ENCODE results near the gene GOSR1.
"Not testable (repeated sequence)": the region's sequence is repeated elsewhere in the genome, so short reads cannot be mapped to it uniquely, and the experiment has no call there.

GOSR1 gene

DNA sequence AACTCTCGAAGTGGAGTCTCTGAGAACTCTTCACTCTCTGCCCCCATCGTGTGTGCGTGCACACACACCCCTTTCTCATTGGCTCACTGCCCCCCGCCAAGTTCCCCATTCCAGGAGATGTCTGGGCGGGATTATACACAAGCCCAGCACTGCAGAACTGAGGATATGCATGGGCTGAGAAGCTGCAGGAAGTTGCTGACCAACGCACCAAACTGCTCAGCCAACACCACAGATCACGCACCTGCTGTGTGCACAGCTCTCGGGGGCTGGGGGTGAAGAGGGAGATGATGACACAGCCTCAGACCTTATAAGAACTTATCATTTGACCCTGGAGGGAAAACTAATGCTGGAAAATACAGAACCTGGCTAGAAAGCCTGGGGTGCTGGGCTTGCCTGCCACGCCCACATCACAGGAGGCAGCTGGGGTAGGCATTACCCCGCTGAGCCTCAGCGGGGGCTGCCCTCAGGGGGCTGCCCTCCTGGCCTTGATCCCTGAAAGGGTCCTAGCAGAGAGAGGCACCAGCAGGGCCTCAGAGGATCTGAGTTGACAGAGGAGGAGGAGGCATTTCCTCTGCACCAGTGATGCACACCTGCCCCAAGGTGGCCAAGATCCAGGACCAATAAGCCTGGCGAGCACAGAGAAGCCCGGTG, 87.3 kb downstream of the GOSR1 start:
- peak; percentile 37 for DNase-seq

DNA sequence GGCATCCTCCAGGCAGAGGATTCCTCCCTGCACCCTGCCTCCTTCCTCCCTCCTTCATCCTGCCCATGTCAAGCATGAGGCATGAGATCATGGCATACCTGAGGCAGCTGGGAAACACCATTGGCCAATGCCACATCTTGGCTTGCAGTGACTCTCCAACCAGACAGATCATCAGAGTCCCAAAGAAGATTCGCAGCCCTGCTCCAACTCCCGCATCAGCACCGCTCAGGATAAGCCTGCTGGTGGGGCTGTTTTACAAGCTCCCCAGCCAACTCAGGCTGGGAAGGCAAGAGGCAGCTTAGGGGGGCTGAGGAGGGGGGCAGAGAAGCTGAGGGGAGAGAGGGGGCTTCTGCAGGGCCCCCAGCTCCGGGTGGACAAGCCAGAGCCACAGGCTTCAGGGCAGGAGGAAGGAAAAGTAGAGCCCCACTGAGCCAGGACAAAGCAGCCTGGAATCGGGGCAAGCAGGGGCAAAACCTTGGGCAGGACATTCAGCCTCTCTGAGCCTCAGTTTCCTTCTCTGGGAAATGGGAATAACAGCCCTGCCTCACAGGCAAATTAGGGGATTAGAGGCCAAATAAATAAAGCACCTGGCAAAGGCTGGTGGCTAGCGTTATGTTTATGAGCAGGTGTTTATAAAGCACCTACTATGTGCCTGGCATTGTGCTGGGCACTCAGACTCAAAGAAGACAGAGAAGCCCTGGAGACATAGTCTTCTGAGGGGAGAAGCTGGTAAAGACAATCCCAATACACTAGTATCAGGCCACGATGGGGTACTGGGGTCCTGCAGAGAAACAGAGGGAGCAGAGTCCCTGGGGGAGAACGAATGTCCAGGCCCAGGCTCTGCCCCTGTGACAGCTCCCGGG, 88.1 kb downstream of the GOSR1 start:
- no peak for DNase-seq

DNA sequence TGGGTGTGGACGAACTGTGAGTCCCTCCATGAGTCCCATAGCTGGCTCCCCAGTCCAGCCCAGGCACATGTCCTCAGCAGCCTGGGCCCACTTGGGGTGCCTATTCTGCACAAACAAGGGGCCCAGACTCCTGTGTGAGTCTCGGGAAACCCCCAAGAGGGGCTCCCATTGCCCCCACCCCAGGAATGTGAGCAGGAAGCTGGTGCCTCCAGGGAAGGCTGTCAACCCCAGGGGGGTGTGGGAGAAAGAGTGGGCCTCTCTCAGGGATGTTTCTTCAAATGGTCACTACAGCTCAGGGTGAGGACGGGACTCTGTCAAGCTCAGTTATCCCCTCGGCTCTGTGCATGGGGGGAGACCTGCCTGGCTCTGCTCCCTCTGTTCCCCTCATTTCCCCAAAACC, 88.9 kb downstream of the GOSR1 start:
- DNase-seq = not testable (repeated sequence)

DNA sequence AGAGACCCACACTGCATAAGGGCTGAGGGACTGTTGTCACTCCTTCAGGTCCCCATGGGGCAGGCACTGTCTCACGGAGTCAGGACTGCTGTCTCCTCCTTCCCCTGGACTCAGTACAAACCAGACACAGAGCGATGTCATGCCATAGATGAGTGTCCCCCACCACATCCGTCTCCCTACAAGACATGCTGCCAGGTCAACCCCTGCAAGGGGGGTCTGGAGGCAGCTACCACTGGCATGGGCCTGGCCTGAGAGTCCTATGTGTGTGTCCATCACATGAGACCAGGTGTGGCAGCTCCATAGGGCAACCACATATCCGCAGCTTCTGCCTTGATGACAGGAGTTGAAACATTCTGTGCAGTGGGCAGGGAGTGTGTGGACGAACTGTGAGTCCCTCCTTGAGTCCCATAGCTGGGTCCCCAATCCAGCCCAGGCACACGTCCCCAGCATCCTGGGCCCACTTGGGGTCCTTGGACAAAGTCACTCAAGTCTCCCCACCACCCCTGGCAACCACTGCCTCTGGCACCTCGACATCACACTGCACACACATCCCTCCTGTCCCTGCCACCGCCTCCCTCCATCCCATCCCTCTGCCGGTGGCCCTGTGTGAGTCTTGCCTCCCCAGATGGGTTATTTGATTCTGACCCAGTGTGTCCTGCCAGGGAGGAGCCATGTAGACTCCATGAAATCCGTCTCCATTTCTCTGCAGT, 89.5 kb downstream of the GOSR1 start:
- DNase-seq = not testable (repeated sequence)

GRCh38 chr17:30567231-30568116, 90.3 kb downstream of the GOSR1 start:
- DNase-seq = no peak

DNA sequence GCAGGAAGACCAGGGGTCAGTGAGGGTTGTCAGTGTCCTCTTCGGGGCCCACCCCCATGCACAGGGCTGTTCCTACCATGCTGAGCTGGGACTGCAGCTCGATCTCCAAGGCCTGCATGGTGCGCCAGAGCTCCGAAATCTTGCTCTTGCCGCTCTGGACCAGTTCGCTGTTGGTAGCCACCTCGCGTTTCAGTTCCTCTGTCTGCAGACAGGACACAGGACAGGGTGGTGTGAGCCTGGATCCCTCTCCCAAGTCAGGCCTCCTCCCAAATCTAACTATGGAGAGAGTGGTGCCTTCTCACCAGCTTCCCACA, 90.9 kb downstream of the GOSR1 start:
- no peak for DNase-seq

DNA sequence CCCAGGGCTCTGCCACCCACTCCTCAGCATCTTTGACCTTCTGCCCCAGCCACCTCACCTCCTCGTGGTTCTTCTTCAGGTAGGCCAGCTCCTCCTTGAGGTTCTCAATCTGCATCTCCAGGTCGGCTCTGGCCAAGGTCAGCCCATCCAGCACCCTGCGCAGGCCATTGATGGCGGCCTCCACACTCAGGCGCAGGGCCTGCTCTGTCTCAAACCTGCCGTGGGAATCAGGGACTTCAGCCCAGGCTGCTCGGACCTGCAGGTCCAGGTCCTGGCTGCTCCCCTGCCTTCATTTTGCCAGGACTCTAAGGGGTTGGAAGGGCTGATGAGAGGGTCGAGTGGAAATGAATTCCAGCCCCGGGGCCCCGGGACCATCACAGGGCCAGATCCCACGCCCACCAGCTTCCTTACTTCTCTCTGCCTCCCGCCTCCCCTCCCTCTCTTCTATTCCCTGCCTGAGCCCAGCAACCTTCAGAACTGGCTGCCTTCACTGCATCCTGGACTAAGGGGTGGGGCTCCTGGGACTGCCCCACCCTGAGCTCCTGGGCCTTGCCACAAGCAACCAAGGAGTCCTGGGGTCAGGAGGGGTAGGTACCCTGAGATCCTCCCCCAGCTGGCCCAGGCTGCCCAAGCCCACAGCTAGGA, 92.4 kb downstream of the GOSR1 start:
- not testable (repeated sequence) for DNase-seq

DNA sequence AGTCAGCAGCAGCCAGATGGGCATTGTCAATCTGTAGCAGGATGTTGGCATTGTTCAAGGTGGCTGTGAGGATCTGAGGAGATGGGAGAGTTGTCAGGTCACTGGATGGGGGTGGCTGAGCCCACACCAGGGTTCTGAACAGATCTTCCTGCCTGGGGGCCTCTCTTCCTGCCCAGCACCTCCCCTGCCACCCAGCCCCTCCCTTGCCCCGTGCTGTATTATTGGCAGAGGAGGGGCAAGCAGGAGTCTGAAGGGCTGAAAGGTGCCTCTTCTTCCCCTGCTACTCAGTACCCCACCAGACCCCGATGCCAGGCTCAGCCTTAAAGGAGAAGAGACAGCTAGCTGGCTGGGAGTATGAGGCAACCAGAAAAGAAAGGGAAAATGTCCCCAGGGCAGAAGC, 93.0 kb downstream of the GOSR1 start:
- no peak for DNase-seq

- DNase-seq = no peak
Measured at GRCh38 chr17:30570596-30571265, 93.5 kb downstream of the GOSR1 start.

DNA sequence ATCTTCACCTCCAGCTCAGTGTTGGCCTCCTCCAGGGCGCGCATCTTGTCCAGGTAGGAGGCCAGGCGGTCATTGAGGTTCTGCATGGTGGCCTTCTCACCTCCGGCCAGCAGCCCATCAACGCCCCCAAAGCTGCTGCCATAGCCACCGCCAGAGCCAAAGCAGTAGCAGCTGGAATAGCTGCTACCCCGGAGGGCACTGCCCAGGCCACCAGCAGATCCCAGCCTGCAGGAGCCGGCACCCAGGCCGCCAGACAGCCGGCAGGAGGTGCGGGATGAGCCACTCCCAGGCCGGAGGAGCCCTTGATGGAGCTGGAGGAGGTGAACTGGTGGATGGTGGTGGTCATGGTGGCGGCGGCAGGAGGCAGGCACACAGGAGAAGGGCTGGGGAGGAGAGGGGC, 94.2 kb downstream of the GOSR1 start:
- DNase-seq = not testable (repeated sequence)

DNA sequence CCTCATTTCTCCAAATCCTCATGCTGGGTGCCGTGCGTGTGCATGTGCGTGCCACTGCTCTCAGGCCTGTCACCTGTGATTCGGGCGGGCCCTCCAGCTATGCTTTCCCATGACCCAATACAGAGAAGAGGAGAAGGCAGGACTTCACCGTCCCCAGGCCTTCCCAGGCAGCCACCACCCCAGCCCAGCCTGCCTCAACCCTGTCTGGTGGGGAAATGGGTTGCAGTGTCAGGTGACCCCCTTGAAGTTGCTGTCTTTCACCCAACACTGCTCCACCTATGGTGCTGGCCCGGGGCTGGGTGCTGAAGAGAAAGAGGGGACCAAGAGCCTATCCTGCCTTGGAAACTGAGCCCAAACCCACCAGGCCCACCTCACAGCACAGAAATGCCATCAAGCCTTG, 94.7 kb downstream of the GOSR1 start:
- no peak for DNase-seq

DNA sequence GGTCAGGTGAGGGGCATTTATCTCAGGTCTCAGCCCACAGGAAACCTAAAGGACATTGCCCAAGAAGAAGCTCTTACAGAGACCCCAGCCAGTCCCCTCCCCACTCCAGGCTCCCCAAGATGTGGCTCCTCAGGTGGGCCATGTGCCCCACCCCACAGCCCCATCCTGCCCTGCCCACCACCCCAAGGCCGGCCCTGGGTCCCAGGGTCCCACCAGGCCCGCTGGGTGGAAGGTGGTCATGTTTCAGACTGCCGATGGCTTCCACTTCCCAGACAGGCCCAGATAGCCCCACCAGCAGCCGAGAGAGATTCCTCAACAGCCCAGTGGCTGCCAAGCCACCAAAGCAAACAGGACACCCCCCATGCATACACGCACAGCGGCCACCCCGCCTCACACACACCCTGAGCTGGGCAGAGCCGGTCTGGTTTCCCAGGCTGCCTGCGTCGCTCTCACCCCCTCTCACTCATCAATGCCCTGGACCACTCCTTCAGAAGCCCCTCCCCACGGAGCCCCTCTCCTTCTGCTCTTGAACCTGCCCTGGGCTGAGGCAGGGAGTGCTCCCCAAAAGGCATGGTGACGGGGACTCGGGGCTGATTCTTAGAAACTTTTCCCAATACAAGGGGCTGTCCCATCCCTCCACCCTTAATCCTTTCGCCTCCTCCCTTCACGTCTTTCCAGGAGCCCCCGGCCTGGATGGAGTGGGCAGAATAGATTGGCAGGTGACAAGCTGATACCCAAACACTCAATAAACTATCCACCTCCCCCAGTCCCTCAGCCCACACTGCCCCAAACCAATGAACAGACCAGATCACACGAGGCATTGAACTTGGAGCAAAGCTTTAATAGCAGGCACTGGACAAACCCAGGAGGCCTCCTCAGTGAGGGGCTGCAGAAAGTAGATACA, 95.7 kb downstream of the GOSR1 start:
- not testable (repeated sequence) for DNase-seq

DNA sequence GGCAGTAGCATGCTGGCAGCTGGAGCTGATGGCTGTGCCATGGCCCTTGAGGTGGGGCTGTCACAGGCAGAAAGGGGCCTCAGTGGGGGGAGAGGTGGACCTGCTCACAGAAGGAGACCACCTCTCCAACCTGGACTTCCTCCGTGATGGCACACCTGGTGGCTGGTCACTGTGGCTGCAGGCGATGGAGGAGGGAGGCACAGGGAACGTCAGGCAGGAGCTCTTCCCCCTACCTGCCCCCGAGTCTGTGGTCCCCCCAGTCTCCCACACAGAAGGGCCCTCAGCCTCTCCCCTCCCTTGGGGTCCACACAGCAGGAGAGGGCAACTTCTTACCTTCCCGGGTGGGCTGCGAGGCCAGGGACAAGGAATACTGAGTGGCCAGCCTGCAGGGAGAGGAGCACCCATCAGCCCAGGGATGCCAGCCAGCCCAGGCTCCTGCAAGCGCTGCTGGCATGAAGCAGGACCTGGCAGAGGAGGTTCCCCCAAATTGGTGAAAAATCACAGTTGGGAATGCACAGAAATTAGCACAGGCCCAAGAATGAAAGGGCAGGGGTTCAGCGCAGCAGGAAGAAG, 96.5 kb downstream of the GOSR1 start:
- DNase-seq = no peak

DNA sequence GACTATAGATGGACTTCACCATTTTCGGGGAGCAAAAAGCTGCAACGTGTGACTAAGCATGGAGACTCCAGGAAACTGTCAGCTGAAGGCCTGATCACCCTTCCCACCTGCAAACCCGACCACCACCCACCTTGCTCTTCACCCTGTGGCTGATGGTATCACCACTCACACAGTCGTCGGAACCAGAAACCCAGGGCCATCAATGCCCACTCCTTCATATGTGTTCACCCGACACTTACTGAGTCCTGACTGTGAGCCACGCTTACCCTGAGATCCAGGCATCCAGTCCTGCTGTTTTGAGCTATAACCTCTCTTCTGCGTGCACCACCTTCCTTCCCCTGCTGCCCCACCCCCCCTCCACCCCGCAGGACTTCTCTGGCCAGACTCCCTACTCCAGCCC, 97.1 kb downstream of the GOSR1 start:
- DNase-seq = not testable (repeated sequence)

DNA sequence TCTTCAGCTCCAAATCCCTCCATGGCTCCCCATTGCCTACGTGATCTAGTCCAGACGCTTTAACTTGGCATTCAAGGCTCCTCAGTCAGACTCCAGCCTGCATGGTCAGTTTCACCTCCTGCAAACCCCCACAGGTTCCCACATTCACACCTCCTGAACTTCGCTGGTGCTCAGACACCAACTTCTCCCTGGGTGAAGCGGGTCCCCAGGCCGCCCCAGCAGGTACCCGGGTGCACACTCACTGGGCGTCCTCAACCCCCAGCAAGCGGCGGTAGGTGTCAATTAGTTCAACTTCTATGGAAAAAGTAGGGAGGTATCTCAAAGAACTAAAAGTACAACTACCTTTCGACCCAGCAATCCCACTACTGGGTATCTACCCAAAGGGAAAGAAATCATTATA, 97.6 kb downstream of the GOSR1 start:
- DNase-seq = not testable (repeated sequence)

DNA sequence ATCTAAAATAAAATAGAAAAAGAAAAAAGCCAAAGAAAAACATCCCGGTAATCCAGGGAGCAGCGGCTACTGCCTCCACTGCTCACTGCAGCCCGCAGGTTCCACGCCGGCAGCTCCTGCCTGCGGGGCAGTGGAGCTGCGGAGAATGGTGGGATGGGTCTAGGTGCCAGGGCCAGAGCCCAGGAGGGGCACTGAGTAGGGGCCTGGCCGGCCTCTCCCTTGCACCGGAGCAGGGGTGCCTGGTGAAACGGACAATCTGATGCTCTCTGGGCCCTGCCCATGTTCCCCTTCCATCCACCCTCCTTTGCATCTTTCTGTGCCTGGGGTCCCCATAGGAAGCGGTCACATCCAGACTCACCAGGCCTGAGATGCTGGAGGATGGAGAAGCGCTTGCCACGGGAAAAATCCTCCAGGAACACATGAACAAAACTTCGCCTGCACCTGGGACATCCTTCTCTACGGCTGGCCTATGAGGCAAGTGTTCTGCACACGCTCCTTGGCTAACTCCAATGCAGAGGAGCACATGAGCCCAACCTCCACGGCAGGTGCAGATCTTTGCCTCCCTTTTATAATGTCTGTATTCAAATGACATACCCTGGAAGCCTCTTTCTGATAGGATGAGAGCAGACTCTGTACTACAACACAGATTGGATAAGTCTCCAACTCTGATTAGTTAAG, 98.6 kb downstream of the GOSR1 start:
- not testable (repeated sequence) for DNase-seq

- peak; percentile 6 for DNase-seq
Measured at GRCh38 chr17:30576326-30576861, 99.2 kb downstream of the GOSR1 start.
